Thymus (tissue), 11 donors: ENCODE results near the gene HBG2. TPM values are rescaled to one million over a fixed set of nuclear protein-coding genes. Genes with fewer than 3 reads are reported as not detected.

Experiments
- DNase-seq, 9 donors: peaks; one replicate each; pipeline ENCODE4 v3.0.0-alpha.2; 2013; ENCODE audit warnings: low spot score in 9 of 9, low read depth in 6 of 9, missing footprints in 1 of 9
- H3K27ac ChIP-seq, 2 donors: one replicate each; pipeline ENCODE4 v1.5.1; 2013; ENCODE audit warnings: control low read depth in 1 of 2, low read depth in 1 of 2, low read length in 1 of 2, mild to moderate bottlenecking in 1 of 2, moderate library complexity in 1 of 2
- H3K27me3 ChIP-seq, 2 donors: one replicate each; pipeline ENCODE4 v1.5.1; 2013; ENCODE audit warnings: low read length in 1 of 2; ENCODE audit not compliant: control insufficient read depth in 2 of 2, insufficient read depth in 1 of 2
- H3K36me3 ChIP-seq, 2 donors: one replicate each; pipeline ENCODE4 v1.5.1; 2013; ENCODE audit warnings: low read length in 1 of 2, mild to moderate bottlenecking in 1 of 2, moderate library complexity in 1 of 2; ENCODE audit not compliant: control insufficient read depth in 2 of 2, insufficient read depth in 2 of 2
- H3K4me1 ChIP-seq, 2 donors: one replicate each; pipeline ENCODE4 v1.5.1; 2013; ENCODE audit warnings: low read length in 2 of 2; ENCODE audit not compliant: control insufficient read depth in 2 of 2, insufficient read depth in 2 of 2
- H3K4me3 ChIP-seq, 2 donors: one replicate each; pipeline ENCODE4 v1.5.1; 2013; ENCODE audit warnings: low read length in 2 of 2, control low read depth in 1 of 2, mild to moderate bottlenecking in 1 of 2
- H3K9me3 ChIP-seq, 2 donors: one replicate each; pipeline ENCODE4 v1.5.1; 2013; ENCODE audit warnings: low read length in 1 of 2, mild to moderate bottlenecking in 1 of 2; ENCODE audit not compliant: control insufficient read depth in 2 of 2, insufficient read depth in 1 of 2
- WGBS: extraction: QIAGEN DNeasy Blood & Tissue Kit; methylation state at CpG from one replicate; pipeline ENCODE4 v1.1.7; 2013; 5-methylcytosine and 5-hydroxymethylcytosine counted together
- polyA plus RNA-seq: library from polyadenylated mRNA; stranded (reverse); fragments of 200-250 nt; gene quantifications from one replicate; pipeline ENCODE4 v1.2.3, GENCODE V29; 2013
- total RNA-seq: library from RNA; stranded (reverse); fragments of 120-200 nt; gene quantifications from one replicate; pipeline ENCODE4 v1.2.4, GENCODE V29; 2013
- donor health status: healthy.

Gene HBG2
- total and polyA plus RNA-seq, 2 donors = 1.0 to 5,270 TPM

- no peaks in the 10 kb centered on the region for H3K36me3 ChIP-seq
- H3K9me3 ChIP-seq = no peaks in the 10 kb centered on the region
- no peak overlapping the region for H3K4me3 ChIP-seq
- H3K4me1 ChIP-seq = peaks cover 0 to 4% of the 10 kb centered on the region in 2 donors
- no peaks in the 10 kb centered on the region for H3K27me3 ChIP-seq
- DNase-seq = no peak
- H3K27ac ChIP-seq = no peak overlapping the region
Measured at GRCh38 chr11:5239046-5239445, 15.5 kb downstream of the HBG2 start.

GRCh38 chr11:5238486-5238885 is 16.1 kb downstream of the HBG2 start:
- H3K4me3 ChIP-seq = no peak overlapping the region
- WGBS = 59% methylated on average over 2 of the region's 2 CpGs
- no peak overlapping the region for H3K27ac ChIP-seq
- H3K36me3 ChIP-seq = no peaks in the 10 kb centered on the region
- no peak for DNase-seq
- no peaks in the 10 kb centered on the region for H3K9me3 ChIP-seq
- H3K4me1 ChIP-seq = peaks cover 0 to 7% of the 10 kb centered on the region in 2 donors
- H3K27me3 ChIP-seq = no peaks in the 10 kb centered on the region

DNA sequence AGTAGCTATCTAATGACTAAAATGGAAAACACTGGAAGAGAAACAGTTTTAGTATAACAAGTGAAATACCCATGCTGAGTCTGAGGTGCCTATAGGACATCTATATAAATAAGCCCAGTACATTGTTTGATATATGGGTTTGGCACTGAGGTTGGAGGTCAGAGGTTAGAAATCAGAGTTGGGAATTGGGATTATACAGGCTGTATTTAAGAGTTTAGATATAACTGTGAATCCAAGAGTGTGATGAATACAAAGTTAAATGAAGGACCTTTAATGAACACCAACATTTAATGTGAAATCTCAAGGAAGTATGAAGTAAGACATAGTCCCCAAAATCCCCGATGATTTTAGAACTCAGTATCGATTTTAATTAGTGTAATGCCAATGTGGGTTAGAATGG is 17.2 kb downstream of the HBG2 start:
- Histone ChIP-seq H3K4me3 (no peak overlapping the region), H3K9me3 (no peaks in the 10 kb centered on the region), H3K4me1 (peaks cover 0 to 7% of the 10 kb centered on the region in 2 donors), H3K36me3 (no peaks in the 10 kb centered on the region), H3K27me3 (no peaks in the 10 kb centered on the region), H3K27ac (no peak overlapping the region)
- 80% methylated on average over 2 of the region's 2 CpGs for WGBS
- no peak for DNase-seq

- H3K36me3 ChIP-seq = no peaks in the 10 kb centered on the region
- no peak overlapping the region for H3K4me3 ChIP-seq
- no peak overlapping the region for H3K27ac ChIP-seq
- no peaks in the 10 kb centered on the region for H3K27me3 ChIP-seq
- WGBS = 96% methylated on average over 5 of the region's 5 CpGs
- peaks cover 0 to 7% of the 10 kb centered on the region in 2 donors for H3K4me1 ChIP-seq
- no peak for DNase-seq
- H3K9me3 ChIP-seq = no peaks in the 10 kb centered on the region
Measured at GRCh38 chr11:5235364-5236095, 19.1 kb downstream of the HBG2 start.

DNA sequence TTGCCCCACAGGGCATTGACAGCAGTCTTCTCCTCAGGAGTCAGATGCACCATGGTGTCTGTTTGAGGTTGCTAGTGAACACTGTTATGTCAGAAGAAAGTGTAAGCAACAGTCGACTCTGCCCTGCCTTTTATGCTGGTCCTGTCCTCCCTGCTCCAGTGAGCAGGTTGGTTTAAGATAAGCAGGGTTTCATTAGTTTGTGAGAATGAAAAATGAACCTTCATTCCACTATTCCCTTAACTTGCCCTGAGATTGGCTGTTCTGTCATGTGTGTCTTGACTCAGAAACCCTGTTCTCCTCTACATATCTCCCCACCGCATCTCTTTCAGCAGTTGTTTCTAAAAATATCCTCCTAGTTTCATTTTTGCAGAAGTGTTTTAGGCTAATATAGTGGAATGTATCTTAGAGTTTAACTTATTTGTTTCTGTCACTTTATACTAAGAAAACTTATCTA is 20.2 kb downstream of the HBG2 start, which contains the start of gene HBD:
TSS of gene HBD (minus strand) at position 103 of the 454 bp plus-strand sequence. CDS start at position 53, 50 bp downstream.
- no peaks in the 10 kb centered on the region for H3K27me3 ChIP-seq
- peak in 6 of 9 donors; percentile 2 to 51 (median 16) for DNase-seq
- peaks cover 0 to 7% of the 10 kb centered on the region in 2 donors for H3K4me1 ChIP-seq
- H3K9me3 ChIP-seq = no peaks in the 10 kb centered on the region
- no peak within 1 kb of the TSS for H3K4me3 ChIP-seq
- H3K36me3 ChIP-seq = no peaks in the 10 kb centered on the region
- H3K27ac ChIP-seq = peak within 1 kb of the TSS in 1 of 2 donors; percentile 34
- WGBS = 5% methylated on average over 2 of the region's 2 CpGs

DNA sequence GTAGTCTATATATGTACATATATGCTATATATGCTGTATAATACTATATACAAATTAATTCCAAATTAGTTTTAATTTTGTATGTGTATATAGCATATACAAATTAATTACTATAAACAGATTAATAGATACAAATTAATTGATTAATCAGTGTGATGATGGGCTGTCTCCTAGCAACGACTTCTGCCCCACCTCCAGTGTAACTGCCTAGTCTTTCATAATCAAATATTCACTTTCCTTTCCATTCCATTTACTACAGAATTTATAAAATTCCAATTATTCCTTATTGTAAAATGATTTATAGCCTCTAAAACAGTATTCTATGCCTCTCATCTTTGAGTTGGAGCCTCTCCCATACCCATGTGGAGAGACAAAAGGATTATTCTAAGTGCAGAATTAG is 21.3 kb downstream of the HBG2 start:
- 96% methylated on average over 1 of the region's 1 CpG for WGBS
- Histone ChIP-seq H3K27ac (no peak overlapping the region), H3K4me3 (no peak overlapping the region), H3K36me3 (no peaks in the 10 kb centered on the region), H3K4me1 (peaks cover 0 to 7% of the 10 kb centered on the region in 2 donors), H3K9me3 (no peaks in the 10 kb centered on the region), H3K27me3 (no peaks in the 10 kb centered on the region)
- DNase-seq = no peak

DNA sequence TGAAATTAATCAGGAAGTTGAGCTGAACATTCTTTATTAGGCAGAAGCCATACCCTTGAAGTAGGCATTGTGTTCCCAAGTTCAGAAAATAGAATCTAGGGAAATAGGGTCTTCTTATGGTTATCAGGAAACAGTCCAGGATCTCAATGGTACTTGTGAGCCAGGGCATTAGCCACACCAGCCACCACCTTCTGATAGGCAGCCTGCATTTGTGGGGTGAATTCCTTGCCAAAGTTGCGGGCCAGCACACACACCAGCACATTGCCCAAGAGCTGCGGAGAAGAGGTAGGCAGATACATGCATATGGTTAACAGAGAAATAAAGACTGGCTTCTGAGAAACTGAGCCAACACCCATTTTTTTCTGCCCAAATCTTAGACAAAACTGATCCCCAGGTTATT is 21.8 kb downstream of the HBG2 start:
- no peaks in the 10 kb centered on the region for H3K27me3 ChIP-seq
- no peak overlapping the region for H3K27ac ChIP-seq
- peaks cover 0 to 7% of the 10 kb centered on the region in 2 donors for H3K4me1 ChIP-seq
- DNase-seq = no peak
- no peaks in the 10 kb centered on the region for H3K36me3 ChIP-seq
- no peaks in the 10 kb centered on the region for H3K9me3 ChIP-seq
- H3K4me3 ChIP-seq = no peak overlapping the region
- WGBS = 100% methylated on average over 2 of the region's 2 CpGs

GRCh38 chr11:5232176-5232575 is 22.4 kb downstream of the HBG2 start:
- no peak overlapping the region for H3K27ac ChIP-seq
- H3K36me3 ChIP-seq = no peaks in the 10 kb centered on the region
- DNase-seq = no peak
- peaks cover 0 to 7% of the 10 kb centered on the region in 2 donors for H3K4me1 ChIP-seq
- H3K4me3 ChIP-seq = no peak overlapping the region
- no peaks in the 10 kb centered on the region for H3K9me3 ChIP-seq
- no peaks in the 10 kb centered on the region for H3K27me3 ChIP-seq
- WGBS = 94% methylated on average over 3 of the region's 3 CpGs

- 97% methylated on average over 2 of the region's 2 CpGs for WGBS
- Histone ChIP-seq H3K27me3 (no peaks in the 10 kb centered on the region), H3K4me3 (no peak overlapping the region), H3K36me3 (no peaks in the 10 kb centered on the region), H3K4me1 (peaks cover 0 to 7% of the 10 kb centered on the region in 2 donors), H3K27ac (no peak overlapping the region), H3K9me3 (no peaks in the 10 kb centered on the region)
- no peak for DNase-seq
Measured at GRCh38 chr11:5231111-5231510, 23.5 kb downstream of the HBG2 start.
